Left ventricle myocardium inferior (tissue), 1 donor: ENCODE measurements around the gene GPR153. TPM values are rescaled to one million over a fixed set of nuclear protein-coding genes. Genes with fewer than 3 reads are reported as not detected.

Experiments used
- DNase-seq: peaks from one replicate; pipeline ENCODE4 v3.0.0-alpha.2; 2020
- H3K27ac ChIP-seq: fragments of 200-600 bp; replicated peaks from 2 replicates; pipeline ENCODE4 v1.8.0; 2021
- H3K27me3 ChIP-seq: fragments of 200-600 bp; 2 replicates; pipeline ENCODE4 v1.8.0; 2021; ENCODE audit warnings: low read depth
- H3K36me3 ChIP-seq: fragments of 200-600 bp; 2 replicates; pipeline ENCODE4 v1.8.0; 2021
- H3K4me1 ChIP-seq: fragments of 200-600 bp; 2 replicates; pipeline ENCODE4 v1.8.0; 2021
- H3K4me3 ChIP-seq: fragments of 200-600 bp; 2 replicates; pipeline ENCODE4 v1.8.0; 2021; ENCODE audit warnings: mild to moderate bottlenecking, moderate library complexity
- H3K9me3 ChIP-seq: fragments of 200-600 bp; replicated peaks from 2 replicates; pipeline ENCODE4 v1.8.0; 2021
- CTCF ChIP-seq: fragments of 200-600 bp; IDR thresholded peaks from 2 replicates; pipeline ENCODE4 v1.8.0; 2021; ENCODE audit warnings: antibody characterized with exemption, mild to moderate bottlenecking, borderline replicate concordance
- intact Hi-C: fragments of 100-400 bp; cut with micrococcal nuclease; formaldehyde crosslinking; loops from one replicate; pipeline ENCODE4 v1.11.0; 2022
- total RNA-seq: library from RNA; stranded (reverse); fragmentation: NEBNext Ultra II Directional; extraction: Animal tissue kit (Norgen Biotek cat#: 25700); gene quantifications from one replicate; pipeline ENCODE4 v1.2.1, GENCODE V29; 2021
- donor health status: DM: no; HTN: yes; CAD: no; lungs with severe emphysema.

GPR153 gene
- total RNA-seq, 1 donor from 2014 or later = 4.8 TPM

GRCh38 chr1:6239213-6239752 is 21.6 kb downstream of the GPR153 start:
- TF ChIP-seq CTCF = no peak
- DNase-seq = no peak
- Histone ChIP-seq H3K4me3 (no peak overlapping the region), H3K27me3 (peaks cover 57% of the 10 kb centered on the region), H3K27ac (no peak overlapping the region), H3K36me3 (peaks cover 4% of the 10 kb centered on the region), H3K4me1 (peaks cover 30% of the 10 kb centered on the region), H3K9me3 (no peaks in the 10 kb centered on the region)
- intact Hi-C loops = no loop called here

GRCh38 chr1:6237093-6237492 is 23.8 kb downstream of the GPR153 start:
- Histone ChIP-seq H3K27me3 (peaks cover 35% of the 10 kb centered on the region), H3K27ac (no peak overlapping the region), H3K36me3 (peaks cover 26% of the 10 kb centered on the region), H3K4me3 (no peak overlapping the region), H3K4me1 (peaks cover 39% of the 10 kb centered on the region), H3K9me3 (no peaks in the 10 kb centered on the region)
- intact Hi-C loops = no loop called here
- no peak for TF ChIP-seq CTCF
- DNase-seq = no peak

GRCh38 chr1:6235296-6235677 is 25.6 kb downstream of the GPR153 start:
- intact Hi-C loops = no loop called here

GRCh38 chr1:6234502-6235295 is 26.2 kb downstream of the GPR153 start:
- peak overlapping the region; percentile 90 for H3K27ac ChIP-seq
- DNase-seq = no peak
- intact Hi-C loops = no loop called here
- H3K9me3 ChIP-seq = no peaks in the 10 kb centered on the region
- peaks cover 40% of the 10 kb centered on the region for H3K4me1 ChIP-seq
- H3K4me3 ChIP-seq = peak overlapping the region; percentile 72
- peaks cover 50% of the 10 kb centered on the region for H3K36me3 ChIP-seq
- H3K27me3 ChIP-seq = peaks cover 11% of the 10 kb centered on the region
- TF ChIP-seq CTCF = no peak

More at GRCh38 chr1:6235296-6235677, 25.6 kb downstream of the GPR153 start:
- H3K27me3 ChIP-seq = peaks cover 17% of the 10 kb centered on the region
- TF ChIP-seq CTCF = no peak
- peaks cover 44% of the 10 kb centered on the region for H3K36me3 ChIP-seq
- no peaks in the 10 kb centered on the region for H3K9me3 ChIP-seq
- DNase-seq = no peak
- H3K27ac ChIP-seq = peak overlapping the region; percentile 90
- H3K4me1 ChIP-seq = peaks cover 40% of the 10 kb centered on the region
- H3K4me3 ChIP-seq = peak overlapping the region; percentile 72

GRCh38 chr1:6233376-6233775 is 27.5 kb downstream of the GPR153 start:
- no peaks in the 10 kb centered on the region for H3K27me3 ChIP-seq
- no peaks in the 10 kb centered on the region for H3K9me3 ChIP-seq
- no peak overlapping the region for H3K4me3 ChIP-seq
- H3K4me1 ChIP-seq = peaks cover 40% of the 10 kb centered on the region
- no peak for TF ChIP-seq CTCF
- DNase-seq = no peak
- H3K36me3 ChIP-seq = peaks cover 62% of the 10 kb centered on the region
- intact Hi-C loops = no loop called here
- peak overlapping the region; percentile 17 for H3K27ac ChIP-seq
